ENCODE measurements around the gene FAM90A1.
"Not testable (repeated sequence)": the region's sequence is repeated elsewhere in the genome, so short reads cannot be mapped to it uniquely, and the experiment has no call there.

The FAM90A1 gene

GRCh38 chr12:8184206-8184605, 43.2 kb downstream of the FAM90A1 start:
- not testable (repeated sequence) for H3K4me3 ChIP-seq (ENCODE audit: low read length); DNase-seq (ENCODE audit: low read depth)

- not testable (repeated sequence) for DNase-seq (ENCODE audit: low read depth); H3K4me3 ChIP-seq (ENCODE audit: low read length)
These were observed 44.1 kb downstream of the FAM90A1 start for GRCh38 chr12:8183346-8183745.

- H3K4me3 ChIP-seq (ENCODE audit: low read length); DNase-seq (ENCODE audit: low read depth): not testable (repeated sequence)
These were observed 44.5 kb downstream of the FAM90A1 start for GRCh38 chr12:8182923-8183322.

GRCh38 chr12:8181271-8181670, 46.1 kb downstream of the FAM90A1 start:
- H3K4me3 ChIP-seq (ENCODE audit: low read length) = not testable (repeated sequence)
- peak; percentile 15 for DNase-seq (ENCODE audit: low read depth)

- DNase-seq (ENCODE audit: low read depth) = peak; percentile 33
- H3K4me3 ChIP-seq (ENCODE audit: low read length) = peak overlapping the region; percentile 61
- TF ChIP-seq, protein P1, sequence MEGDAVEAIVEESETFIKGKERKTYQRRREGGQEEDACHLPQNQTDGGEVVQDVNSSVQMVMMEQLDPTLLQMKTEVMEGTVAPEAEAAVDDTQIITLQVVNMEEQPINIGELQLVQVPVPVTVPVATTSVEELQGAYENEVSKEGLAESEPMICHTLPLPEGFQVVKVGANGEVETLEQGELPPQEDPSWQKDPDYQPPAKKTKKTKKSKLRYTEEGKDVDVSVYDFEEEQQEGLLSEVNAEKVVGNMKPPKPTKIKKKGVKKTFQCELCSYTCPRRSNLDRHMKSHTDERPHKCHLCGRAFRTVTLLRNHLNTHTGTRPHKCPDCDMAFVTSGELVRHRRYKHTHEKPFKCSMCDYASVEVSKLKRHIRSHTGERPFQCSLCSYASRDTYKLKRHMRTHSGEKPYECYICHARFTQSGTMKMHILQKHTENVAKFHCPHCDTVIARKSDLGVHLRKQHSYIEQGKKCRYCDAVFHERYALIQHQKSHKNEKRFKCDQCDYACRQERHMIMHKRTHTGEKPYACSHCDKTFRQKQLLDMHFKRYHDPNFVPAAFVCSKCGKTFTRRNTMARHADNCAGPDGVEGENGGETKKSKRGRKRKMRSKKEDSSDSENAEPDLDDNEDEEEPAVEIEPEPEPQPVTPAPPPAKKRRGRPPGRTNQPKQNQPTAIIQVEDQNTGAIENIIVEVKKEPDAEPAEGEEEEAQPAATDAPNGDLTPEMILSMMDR (conservative IDR thresholded peaks at IDR 0.05; ENCODE audit: low read length) = peak; percentile 37
These were observed 47.3 kb downstream of the FAM90A1 start for GRCh38 chr12:8179989-8180585.

- DNase-seq (ENCODE audit: low read depth) = not testable (repeated sequence)
These were observed 54.5 kb downstream of the FAM90A1 start for GRCh38 chr12:8172911-8173310.

More at GRCh38 chr12:8172911-8173310, 54.5 kb downstream of the FAM90A1 start:
- H3K4me3 ChIP-seq (ENCODE audit: low read length) = not testable (repeated sequence)

All from AG10803 (cell line).